CD4-positive, CD25-positive, alpha-beta regulatory T cell (primary cell): ENCODE measurements around the gene RTKN2. TPM values are rescaled to one million over a fixed set of nuclear protein-coding genes. Genes with fewer than 3 reads are reported as not detected.
A peak's percentile ranks its signal among the peaks of the same experiment; 100 is the strongest.
"Not testable (repeated sequence)": the region's sequence is repeated elsewhere in the genome, so short reads cannot be mapped to it uniquely, and the experiment has no call there.

Source experiments
- ATAC-seq, 2 donors: fragments of 150-1000 bp; cut with Tn5 transposase; one replicate each; pipeline ENCODE4 v1.10.0; 2021; ENCODE audit warnings: low read depth in 2 of 2, moderate number of reproducible peaks in 2 of 2, moderate library complexity in 1 of 2
- DNase-seq, 3 donors: peaks; one replicate each; pipeline versions ENCODE4 v3.0.0 to v3.0.0-alpha.2; 2012 to 2022; ENCODE audit warnings: mixed read lengths in 1 of 3
- H3K27ac ChIP-seq: one replicate; pipeline ENCODE4 v1.7.0; 2013; ENCODE audit warnings: mild to moderate bottlenecking, low read length; ENCODE audit not compliant: insufficient read depth, poor library complexity, severe bottlenecking
- H3K27me3 ChIP-seq: one replicate; pipeline ENCODE4 v1.7.0; 2013; ENCODE audit warnings: low read length; ENCODE audit not compliant: control insufficient read depth, insufficient read depth
- H3K36me3 ChIP-seq: one replicate; pipeline ENCODE4 v1.7.0; 2013; ENCODE audit warnings: mild to moderate bottlenecking, low read length, moderate library complexity; ENCODE audit not compliant: control insufficient read depth, insufficient read depth
- H3K4me1 ChIP-seq: 2 replicates; pipeline ENCODE4 v1.7.0; 2013; ENCODE audit warnings: mild to moderate bottlenecking, low read length; ENCODE audit not compliant: insufficient read depth, control insufficient read depth, poor library complexity, severe bottlenecking
- H3K4me3 ChIP-seq: one replicate; pipeline ENCODE4 v1.7.0; 2013; ENCODE audit warnings: low read depth, mild to moderate bottlenecking, low read length, moderate library complexity
- H3K9me3 ChIP-seq, 2 experiments: 1 replicate in 1 of 2; 2 replicates in 1 of 2; pipeline ENCODE4 v1.7.0; 2013; ENCODE audit warnings: low read length in 2 of 2, mild to moderate bottlenecking in 1 of 2, moderate library complexity in 1 of 2; ENCODE audit not compliant: control insufficient read depth in 2 of 2
- H3K27ac Mint-ChIP-seq, 3 donors: one replicate each; pipeline ENCODE4 v1.8.0; 2020 to 2022; ENCODE audit warnings: mild to moderate bottlenecking in 3 of 3, mixed read lengths in 3 of 3, moderate library complexity in 2 of 3
- H3K27me3 Mint-ChIP-seq: one replicate; pipeline ENCODE4 v1.8.0; 2022; ENCODE audit warnings: mild to moderate bottlenecking, mixed read lengths
- H3K36me3 Mint-ChIP-seq: one replicate; pipeline ENCODE4 v1.8.0; 2020; ENCODE audit warnings: mixed read lengths
- H3K4me1 Mint-ChIP-seq, 4 donors: one replicate each; pipeline ENCODE4 v1.8.0; 2020 to 2022; ENCODE audit warnings: mixed read lengths in 4 of 4, mild to moderate bottlenecking in 1 of 4
- H3K4me3 Mint-ChIP-seq, 4 donors: one replicate each; pipeline ENCODE4 v1.8.0; 2020 to 2022; ENCODE audit warnings: mild to moderate bottlenecking in 4 of 4, mixed read lengths in 4 of 4, moderate library complexity in 3 of 4
- H3K9me3 Mint-ChIP-seq, 7 donors: one replicate each; pipeline ENCODE4 v1.8.0; 2020 to 2022; ENCODE audit warnings: mixed read lengths in 7 of 7, mild to moderate bottlenecking in 3 of 7, moderate library complexity in 2 of 7
- polyA plus RNA-seq, 4 donors: library from polyadenylated mRNA; unstranded; fragments of 300-500 nt; fragmentation: Illumina TruSeq; gene quantifications; one replicate each; pipeline ENCODE4 v1.2.3, GENCODE V29; 2021
- total RNA-seq: library from RNA; stranded (reverse); gene quantifications from one replicate; pipeline ENCODE4 v1.2.3, GENCODE V29; 2022

The RTKN2 gene
- total and polyA plus RNA-seq, 5 donors from 2014 or later: 38.0 to 99.5 (median 61.8) TPM

GRCh38 chr10:62303922-62304321, 35.3 kb upstream of the RTKN2 start:
- peaks cover 7% of the 10 kb centered on the region for H3K27me3 ChIP-seq
- Mint-ChIP-seq H3K27ac (no peak overlapping the region), H3K9me3 (peaks cover 0 to 7% (median 1%) of the 10 kb centered on the region in 7 donors), H3K4me1 (peaks cover 4 to 35% (median 19%) of the 10 kb centered on the region in 4 donors), H3K4me3 (no peak overlapping the region), H3K27me3 (peaks cover 6% of the 10 kb centered on the region), H3K36me3 (peaks cover 3% of the 10 kb centered on the region)
- H3K27ac ChIP-seq: no peak overlapping the region
- peaks cover 6 to 7% of the 10 kb centered on the region in 2 experiments for H3K9me3 ChIP-seq
- DNase-seq: no peak
- H3K36me3 ChIP-seq: no peaks in the 10 kb centered on the region
- ATAC-seq: no peak
- no peaks in the 10 kb centered on the region for H3K4me1 ChIP-seq
- no peak overlapping the region for H3K4me3 ChIP-seq

- Mint-ChIP-seq H3K27ac (peak overlapping the region in 1 of 3 donors; percentile 1), H3K4me3 (no peak overlapping the region), H3K27me3 (peaks cover 4% of the 10 kb centered on the region), H3K4me1 (peaks cover 4 to 35% (median 19%) of the 10 kb centered on the region in 4 donors), H3K36me3 (peaks cover 3% of the 10 kb centered on the region), H3K9me3 (peaks cover 0 to 7% (median 1%) of the 10 kb centered on the region in 7 donors)
- no peak overlapping the region for H3K27ac ChIP-seq
- peaks cover 8% of the 10 kb centered on the region for H3K27me3 ChIP-seq
- no peaks in the 10 kb centered on the region for H3K36me3 ChIP-seq
- H3K9me3 ChIP-seq: peaks cover 6 to 7% of the 10 kb centered on the region in 2 experiments
- ATAC-seq (peak in 1 of 2 donors; percentile 65), DNase-seq (peak in 2 of 3 donors; percentile 4 to 20)
- H3K4me3 ChIP-seq: no peak overlapping the region
- H3K4me1 ChIP-seq: no peaks in the 10 kb centered on the region
Observed at GRCh38 chr10:62302760-62303159, 34.1 kb upstream of the RTKN2 start.

- Mint-ChIP-seq H3K27me3 (peaks cover 10% of the 10 kb centered on the region), H3K36me3 (peaks cover 3% of the 10 kb centered on the region), H3K4me1 (peaks cover 1 to 7% (median 4%) of the 10 kb centered on the region in 4 donors), H3K9me3 (peaks cover 0 to 7% (median 4%) of the 10 kb centered on the region in 7 donors), H3K27ac (no peak overlapping the region), H3K4me3 (no peak overlapping the region)
- no peak for DNase-seq
- Histone ChIP-seq H3K27me3 (peaks cover 10% of the 10 kb centered on the region), H3K4me1 (no peaks in the 10 kb centered on the region), H3K9me3 (peaks cover 6 to 7% of the 10 kb centered on the region in 2 experiments), H3K4me3 (no peak overlapping the region), H3K27ac (no peak overlapping the region), H3K36me3 (no peaks in the 10 kb centered on the region)
- ATAC-seq: no peak
Observed at GRCh38 chr10:62297857-62298256, 29.2 kb upstream of the RTKN2 start.

GRCh38 chr10:62284221-62284620, 15.6 kb upstream of the RTKN2 start:
- no peaks in the 10 kb centered on the region for H3K9me3 ChIP-seq
- Mint-ChIP-seq H3K4me1 (no peaks in the 10 kb centered on the region), H3K36me3 (no peaks in the 10 kb centered on the region), H3K9me3 (no peaks in the 10 kb centered on the region), H3K27me3 (peaks cover 20% of the 10 kb centered on the region), H3K4me3 (no peak overlapping the region), H3K27ac (peak overlapping the region in 1 of 3 donors; percentile 48)
- H3K4me1 ChIP-seq: no peaks in the 10 kb centered on the region
- ATAC-seq: no peak
- H3K36me3 ChIP-seq: no peaks in the 10 kb centered on the region
- no peaks in the 10 kb centered on the region for H3K27me3 ChIP-seq
- H3K4me3 ChIP-seq: no peak overlapping the region
- H3K27ac ChIP-seq: no peak overlapping the region
- DNase-seq: no peak

- peaks cover 41% of the 10 kb centered on the region for H3K27me3 Mint-ChIP-seq
- not testable (repeated sequence) for H3K4me1 Mint-ChIP-seq, H3K36me3 Mint-ChIP-seq
Observed at GRCh38 chr10:62281348-62281747, 12.7 kb upstream of the RTKN2 start.

GRCh38 chr10:62280392-62280791, 11.7 kb upstream of the RTKN2 start:
- not testable (repeated sequence) for H3K9me3 ChIP-seq, H3K27ac ChIP-seq, H3K27ac Mint-ChIP-seq, H3K4me1 Mint-ChIP-seq, H3K9me3 Mint-ChIP-seq, H3K4me1 ChIP-seq, H3K27me3 ChIP-seq, H3K36me3 ChIP-seq, H3K4me3 Mint-ChIP-seq, ATAC-seq, DNase-seq, H3K36me3 Mint-ChIP-seq, H3K4me3 ChIP-seq
- peaks cover 47% of the 10 kb centered on the region for H3K27me3 Mint-ChIP-seq

More at GRCh38 chr10:62281348-62281747, 12.7 kb upstream of the RTKN2 start:
- H3K9me3 Mint-ChIP-seq, H3K4me3 ChIP-seq, ATAC-seq, H3K4me3 Mint-ChIP-seq, DNase-seq, H3K36me3 ChIP-seq, H3K4me1 ChIP-seq, H3K27ac Mint-ChIP-seq, H3K27ac ChIP-seq, H3K27me3 ChIP-seq, H3K9me3 ChIP-seq: not testable (repeated sequence)

GRCh38 chr10:62278441-62278910, 9.8 kb upstream of the RTKN2 start:
- Mint-ChIP-seq H3K36me3 (no peaks in the 10 kb centered on the region), H3K4me1 (no peaks in the 10 kb centered on the region), H3K27me3 (peaks cover 36% of the 10 kb centered on the region), H3K9me3 (no peaks in the 10 kb centered on the region), H3K4me3 (no peak overlapping the region), H3K27ac (no peak overlapping the region)
- ATAC-seq: no peak
- no peaks in the 10 kb centered on the region for H3K4me1 ChIP-seq
- no peaks in the 10 kb centered on the region for H3K9me3 ChIP-seq
- no peaks in the 10 kb centered on the region for H3K27me3 ChIP-seq
- no peak overlapping the region for H3K27ac ChIP-seq
- no peak for DNase-seq
- no peak overlapping the region for H3K4me3 ChIP-seq
- H3K36me3 ChIP-seq: no peaks in the 10 kb centered on the region

- no peak for DNase-seq
- H3K27ac Mint-ChIP-seq: no peak overlapping the region
- H3K27ac ChIP-seq: no peak overlapping the region
Observed at GRCh38 chr10:62277971-62278370, 9.3 kb upstream of the RTKN2 start.

More at GRCh38 chr10:62277971-62278370, 9.3 kb upstream of the RTKN2 start:
- Histone ChIP-seq H3K36me3 (no peaks in the 10 kb centered on the region), H3K9me3 (no peaks in the 10 kb centered on the region), H3K4me1 (no peaks in the 10 kb centered on the region), H3K27me3 (no peaks in the 10 kb centered on the region), H3K4me3 (no peak overlapping the region)
- no peaks in the 10 kb centered on the region for H3K4me1 Mint-ChIP-seq
- no peak for ATAC-seq
- H3K36me3 Mint-ChIP-seq: no peaks in the 10 kb centered on the region
- H3K27me3 Mint-ChIP-seq: peaks cover 36% of the 10 kb centered on the region
- no peak overlapping the region for H3K4me3 Mint-ChIP-seq
- H3K9me3 Mint-ChIP-seq: no peaks in the 10 kb centered on the region
